WI38 (cell line): Measurements from ENCODE around the gene STK26.
"Not testable (repeated sequence)": the region's sequence is repeated elsewhere in the genome, so short reads cannot be mapped to it uniquely, and the experiment has no call there.

ENCODE experiments used
- H3K4me3 ChIP-seq: 2 replicates; pipeline ENCODE4 v1.5.1; 2011; ENCODE audit warnings: low read depth, mild to moderate bottlenecking, control low read depth, low read length
- CTCF ChIP-seq: IDR thresholded peaks from 2 replicates; pipeline ENCODE4 v1.5.1; 2012; ENCODE audit warnings: low read depth, mild to moderate bottlenecking, control low read depth, low read length

The STK26 gene

GRCh38 chrX:132001127-132001526, 22.0 kb upstream of the STK26 start:
- no peak for TF ChIP-seq CTCF

GRCh38 chrX:132004728-132005127, 18.4 kb upstream of the STK26 start:
- H3K4me3 ChIP-seq: no peak overlapping the region
- no peak for TF ChIP-seq CTCF

More at GRCh38 chrX:132001127-132001526, 22.0 kb upstream of the STK26 start:
- H3K4me3 ChIP-seq: no peak overlapping the region

GRCh38 chrX:132009350-132009749, 13.8 kb upstream of the STK26 start:
- H3K4me3 ChIP-seq: no peak overlapping the region
- no peak for TF ChIP-seq CTCF

DNA sequence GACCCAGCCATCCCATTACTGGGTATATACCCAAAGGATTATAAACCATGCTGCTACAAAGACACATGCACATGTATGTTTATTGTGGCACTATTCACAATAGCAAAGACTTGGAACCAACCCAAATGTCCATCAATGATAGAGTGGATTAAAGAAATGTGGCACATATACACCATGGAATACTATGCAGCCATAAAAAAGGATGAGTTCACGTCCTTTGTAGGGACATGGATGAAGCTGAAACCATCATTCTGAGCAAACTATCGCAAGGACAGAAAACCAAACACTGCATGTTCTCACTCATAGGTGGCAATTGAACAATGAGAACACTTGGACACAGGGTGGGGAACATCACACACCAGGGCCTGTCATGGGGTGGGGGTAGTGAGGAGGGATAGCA, 12.9 kb upstream of the STK26 start:
- H3K4me3 ChIP-seq: not testable (repeated sequence)

- TF ChIP-seq CTCF: no peak
- no peak overlapping the region for H3K4me3 ChIP-seq
Measured at GRCh38 chrX:132015875-132016274, 7.2 kb upstream of the STK26 start.

DNA sequence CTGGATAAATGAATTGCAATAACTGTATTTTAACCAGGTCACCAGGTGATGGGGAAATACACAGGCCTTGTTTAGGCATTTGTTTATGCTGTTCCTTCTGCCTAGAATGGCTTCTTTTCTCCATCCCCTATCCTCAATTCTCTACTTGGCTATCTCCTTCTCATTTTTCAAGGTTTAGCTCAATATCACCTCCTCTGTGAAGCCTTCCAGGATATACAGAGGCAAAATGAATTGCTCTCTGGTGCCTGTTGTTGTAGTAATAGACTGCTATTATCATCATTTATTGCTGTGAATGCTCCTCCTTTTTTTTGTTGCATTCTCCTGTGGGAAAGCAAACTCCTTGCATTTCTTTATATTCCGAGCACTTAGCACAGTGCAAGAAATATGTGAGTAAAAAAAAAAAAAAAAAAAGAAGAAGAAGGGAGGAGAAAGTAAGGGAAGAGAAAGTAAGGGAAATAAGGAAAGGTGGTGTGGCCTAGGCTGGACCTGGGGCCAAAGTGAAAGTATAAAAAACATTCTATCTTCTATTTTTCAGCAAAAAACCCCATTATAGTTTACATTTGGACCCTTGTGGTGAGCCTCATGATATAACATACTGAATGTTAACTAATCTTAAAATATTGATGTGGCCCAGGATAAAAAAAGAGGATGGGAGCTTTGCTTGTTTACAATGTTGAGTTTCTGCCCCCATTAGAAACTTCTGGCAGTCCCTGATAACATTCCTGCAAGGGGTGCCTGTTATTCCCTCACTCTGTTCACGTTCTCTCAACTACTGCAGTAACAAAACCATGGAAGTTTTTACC, 6.3 kb upstream of the STK26 start:
- H3K4me3 ChIP-seq: no peak overlapping the region

GRCh38 chrX:132017431-132018185, 5.5 kb upstream of the STK26 start:
- TF ChIP-seq CTCF: no peak
- H3K4me3 ChIP-seq: no peak overlapping the region

More for the DNA sequence above, 6.3 kb upstream of the STK26 start:
- no peak for TF ChIP-seq CTCF
